Measurements from ENCODE around the gene PRKCA.

The PRKCA gene

GRCh38 chr17:66661411-66662256, 359.2 kb downstream of the PRKCA start:
- TF ChIP-seq CTCF (IDR thresholded peaks at IDR 0.05; ENCODE audit: low read depth, low read length): no peak
- no peak overlapping the region for H3K4me3 ChIP-seq (ENCODE audit: low read depth, low read length)

DNA sequence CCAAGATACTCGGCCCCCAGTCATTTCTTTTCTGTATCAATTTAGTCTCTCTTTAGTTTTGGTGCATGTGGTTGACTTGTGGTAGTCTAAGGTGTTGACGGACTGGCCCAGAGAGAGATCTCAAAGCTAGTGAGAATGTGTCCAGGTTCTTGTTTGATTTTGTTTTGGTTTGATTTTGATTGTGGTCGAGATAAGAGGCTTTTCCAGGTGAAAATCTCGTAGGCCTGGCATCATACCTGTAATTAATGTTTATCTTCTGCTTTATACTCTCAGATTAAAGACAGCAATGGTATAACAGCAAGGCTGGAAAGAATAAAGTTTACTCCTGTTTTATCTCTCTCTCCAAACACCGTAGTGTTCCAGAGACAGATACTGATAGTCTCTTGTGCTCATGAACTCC, 360.1 kb downstream of the PRKCA start:
- H3K4me3 ChIP-seq (ENCODE audit: low read depth, low read length): no peak overlapping the region
- TF ChIP-seq CTCF (IDR thresholded peaks at IDR 0.05; ENCODE audit: low read depth, low read length): no peak

GRCh38 chr17:66663041-66663606, 360.7 kb downstream of the PRKCA start:
- H3K4me3 ChIP-seq (ENCODE audit: low read depth, low read length): no peak overlapping the region
- TF ChIP-seq CTCF (IDR thresholded peaks at IDR 0.05; ENCODE audit: low read depth, low read length): no peak

GRCh38 chr17:66664336-66664735, 361.9 kb downstream of the PRKCA start:
- TF ChIP-seq CTCF (IDR thresholded peaks at IDR 0.05; ENCODE audit: low read depth, low read length): no peak
- no peak overlapping the region for H3K4me3 ChIP-seq (ENCODE audit: low read depth, low read length)

DNA sequence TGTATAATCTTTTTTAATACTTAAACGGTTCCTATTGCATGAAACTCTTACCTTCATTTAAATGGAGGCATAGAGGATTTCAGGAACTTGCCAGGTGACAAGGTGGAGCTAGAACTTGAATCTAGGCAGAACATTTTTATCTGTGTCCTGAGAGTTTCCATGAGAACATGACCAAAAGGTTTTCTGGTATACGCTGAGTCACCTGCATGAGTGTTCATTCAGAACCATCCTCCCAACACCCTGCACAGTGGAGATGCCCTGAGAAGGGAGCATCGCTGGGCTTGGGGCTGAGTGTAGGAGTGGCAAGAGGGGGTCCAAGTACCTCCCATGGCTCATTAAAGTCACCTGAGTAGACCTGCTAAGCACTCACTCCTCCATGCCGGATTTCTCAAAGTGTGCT, 362.8 kb downstream of the PRKCA start:
- no peak overlapping the region for H3K4me3 ChIP-seq (ENCODE audit: low read depth, low read length)
- no peak for TF ChIP-seq CTCF (IDR thresholded peaks at IDR 0.05; ENCODE audit: low read depth, low read length)

DNA sequence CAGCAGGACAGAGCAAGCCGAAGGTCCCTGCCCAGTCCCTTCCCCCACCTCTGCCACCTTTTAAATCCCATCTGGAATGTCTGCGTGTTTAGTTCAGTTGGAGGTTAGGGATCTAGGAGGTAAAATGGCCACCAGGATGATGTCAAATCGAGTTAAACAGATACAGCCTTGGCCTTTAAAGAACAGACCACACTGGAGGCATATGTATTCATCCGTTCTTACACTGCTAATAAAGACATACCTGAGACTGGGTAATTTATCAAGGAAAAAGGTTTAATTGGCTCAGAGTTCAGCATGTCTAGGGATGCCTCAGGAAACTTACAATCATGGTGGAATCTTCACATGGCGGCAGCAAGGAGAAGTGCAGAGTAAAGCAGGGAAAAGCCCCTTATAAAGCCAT, 364.7 kb downstream of the PRKCA start:
- no peak for TF ChIP-seq CTCF (IDR thresholded peaks at IDR 0.05; ENCODE audit: low read depth, low read length)

DNA sequence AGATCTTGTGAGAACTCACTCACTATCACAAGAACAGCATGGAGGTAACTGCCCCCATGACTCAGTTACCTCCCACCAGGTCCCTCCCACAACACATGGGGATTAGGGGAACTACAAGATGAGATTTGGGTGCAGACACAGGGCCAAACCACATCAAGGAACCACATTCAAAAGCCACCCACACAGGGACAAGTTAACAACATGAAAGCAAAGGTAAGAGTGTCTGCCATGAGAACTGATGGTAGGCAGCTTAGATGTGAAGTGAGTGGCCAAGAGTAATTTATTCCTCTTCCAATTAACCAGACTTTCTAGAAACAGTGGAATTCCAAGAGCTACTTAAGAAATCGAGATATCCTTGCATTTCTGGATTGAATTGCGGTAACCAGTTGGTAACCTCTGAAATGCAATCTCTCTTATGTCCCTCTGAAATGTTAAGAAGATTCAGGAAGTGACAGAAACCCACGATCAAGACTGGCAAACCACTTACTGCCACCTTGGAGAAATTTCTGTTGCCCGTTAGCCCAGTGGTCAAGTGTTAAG, 365.1 kb downstream of the PRKCA start:
- no peak for TF ChIP-seq CTCF (IDR thresholded peaks at IDR 0.05; ENCODE audit: low read depth, low read length)
- no peak overlapping the region for H3K4me3 ChIP-seq (ENCODE audit: low read depth, low read length)

More for the DNA sequence above, 364.7 kb downstream of the PRKCA start:
- H3K4me3 ChIP-seq (ENCODE audit: low read depth, low read length): no peak overlapping the region

All from WI38 (cell line).